Vagina (tissue), 2 donors: ENCODE results near the gene SPAG9. TPM values are rescaled to one million over a fixed set of nuclear protein-coding genes. Genes with fewer than 3 reads are reported as not detected.

Source experiments
- DNase-seq, 2 donors: peaks; one replicate each; pipeline ENCODE4 v3.0.0-alpha.2; 2017; ENCODE audit errors: extremely low spot score in 2 of 2
- H3K27ac ChIP-seq: fragments of 200-600 bp; sonication (generic); one replicate; pipeline ENCODE4 v1.5.1; 2019
- H3K27me3 ChIP-seq: fragments of 200-600 bp; sonication (generic); one replicate; pipeline ENCODE4 v1.5.1; 2019
- H3K36me3 ChIP-seq, 2 donors: fragments of 200-600 bp; sonication (generic); one replicate each; pipeline ENCODE4 v1.5.1; 2017 to 2019
- H3K4me1 ChIP-seq: fragments of 200-600 bp; sonication (generic); one replicate; pipeline ENCODE4 v1.5.1; 2019
- H3K4me3 ChIP-seq, 2 donors: fragments of 200-600 bp; sonication (generic); 1 replicate in 1 of 2; 2 replicates in 1 of 2; pipeline ENCODE4 v1.5.1; 2016 to 2019
- H3K9me3 ChIP-seq: fragments of 200-600 bp; sonication (generic); one replicate; pipeline ENCODE4 v1.5.1; 2019
- CTCF ChIP-seq, 3 experiments: fragments of 450-650 bp in 2 of 3; fragments of 200-600 bp in 1 of 3; sonication (generic) in 1 of 3; IDR thresholded peaks; one replicate each; pipeline ENCODE4 v1.5.1; 2017 to 2019; ENCODE audit warnings: antibody characterized with exemption in 3 of 3, mild to moderate bottlenecking in 2 of 3, moderate library complexity in 2 of 3
- POLR2A ChIP-seq, 2 donors: fragments of 450-650 bp; IDR thresholded peaks; one replicate each; pipeline ENCODE4 v1.6.1; 2017; ENCODE audit warnings: antibody characterized with exemption in 2 of 2, mild to moderate bottlenecking in 2 of 2, moderate library complexity in 2 of 2
- POLR2AphosphoS5 ChIP-seq, 2 donors: sonication (generic); formaldehyde crosslinking; IDR thresholded peaks; one replicate each; pipeline ENCODE4 v1.9.0; 2017; ENCODE audit warnings: antibody characterized with exemption in 2 of 2, mild to moderate bottlenecking in 2 of 2, low read depth in 1 of 2; ENCODE audit not compliant: insufficient read depth in 1 of 2
- intact Hi-C: fragments of 100-400 bp; cut with DNase I; formaldehyde crosslinking; loops from one replicate; pipeline ENCODE4 v1.15.1; 2023
- total RNA-seq: library from RNA; depleted of rRNA; stranded (reverse); fragments of >200 nt; gene quantifications from one replicate; pipeline ENCODE4 v1.2.3, GENCODE V29; 2016

The SPAG9 gene
- total RNA-seq, 1 donor from 2014 or later = 92.6 TPM

GRCh38 chr17:51071556-51071955 lies 49.1 kb downstream of the SPAG9 start:
- H3K36me3 ChIP-seq = peaks cover 0 to under 1% of the 10 kb centered on the region in 2 donors
- no peak for DNase-seq
- no peaks in the 10 kb centered on the region for H3K27me3 ChIP-seq
- intact Hi-C loops = no loop called here
- no peak overlapping the region for H3K27ac ChIP-seq
- no peaks in the 10 kb centered on the region for H3K9me3 ChIP-seq
- peaks cover 7% of the 10 kb centered on the region for H3K4me1 ChIP-seq
- no peak for TF ChIP-seq CTCF (IDR thresholded peaks at IDR 0.05)
- no peak for TF ChIP-seq POLR2AphosphoS5 (IDR thresholded peaks at IDR 0.05; ENCODE audit: insufficient read depth in 1 of 2, low read depth in 1 of 2)
- TF ChIP-seq POLR2A (IDR thresholded peaks at IDR 0.05) = no peak
- H3K4me3 ChIP-seq = no peak overlapping the region

GRCh38 chr17:51065466-51065865 lies 55.2 kb downstream of the SPAG9 start:
- TF ChIP-seq CTCF (IDR thresholded peaks at IDR 0.05) (no peak), POLR2AphosphoS5 (IDR thresholded peaks at IDR 0.05; ENCODE audit: insufficient read depth in 1 of 2, low read depth in 1 of 2) (no peak), POLR2A (IDR thresholded peaks at IDR 0.05) (no peak)
- Histone ChIP-seq H3K4me1 (peaks cover 15% of the 10 kb centered on the region), H3K27ac (no peak overlapping the region), H3K9me3 (no peaks in the 10 kb centered on the region), H3K36me3 (no peaks in the 10 kb centered on the region), H3K4me3 (no peak overlapping the region), H3K27me3 (no peaks in the 10 kb centered on the region)
- DNase-seq = no peak
- intact Hi-C loops = no loop called here

GRCh38 chr17:51064061-51064735 lies 56.5 kb downstream of the SPAG9 start:
- no peak for TF ChIP-seq CTCF (IDR thresholded peaks at IDR 0.05)
- no peak for TF ChIP-seq POLR2AphosphoS5 (IDR thresholded peaks at IDR 0.05; ENCODE audit: insufficient read depth in 1 of 2, low read depth in 1 of 2)
- TF ChIP-seq POLR2A (IDR thresholded peaks at IDR 0.05) = no peak
- intact Hi-C loops = no loop called here

GRCh38 chr17:51060396-51060795 lies 60.3 kb downstream of the SPAG9 start:
- Histone ChIP-seq H3K9me3 (no peaks in the 10 kb centered on the region), H3K36me3 (no peaks in the 10 kb centered on the region), H3K27ac (no peak overlapping the region), H3K27me3 (no peaks in the 10 kb centered on the region), H3K4me1 (peaks cover 29% of the 10 kb centered on the region), H3K4me3 (no peak overlapping the region)
- DNase-seq = no peak
- TF ChIP-seq POLR2AphosphoS5 (IDR thresholded peaks at IDR 0.05; ENCODE audit: insufficient read depth in 1 of 2, low read depth in 1 of 2) (no peak), POLR2A (IDR thresholded peaks at IDR 0.05) (no peak), CTCF (IDR thresholded peaks at IDR 0.05) (no peak)
- intact Hi-C loops = no loop called here

More at GRCh38 chr17:51064061-51064735, 56.5 kb downstream of the SPAG9 start:
- no peak for DNase-seq
- Histone ChIP-seq H3K4me1 (peaks cover 16% of the 10 kb centered on the region), H3K9me3 (no peaks in the 10 kb centered on the region), H3K4me3 (no peak overlapping the region), H3K27me3 (no peaks in the 10 kb centered on the region), H3K27ac (no peak overlapping the region), H3K36me3 (no peaks in the 10 kb centered on the region)

GRCh38 chr17:51059781-51060180 lies 60.9 kb downstream of the SPAG9 start:
- Histone ChIP-seq H3K9me3 (no peaks in the 10 kb centered on the region), H3K27ac (no peak overlapping the region), H3K27me3 (no peaks in the 10 kb centered on the region), H3K36me3 (no peaks in the 10 kb centered on the region), H3K4me3 (no peak overlapping the region), H3K4me1 (peaks cover 29% of the 10 kb centered on the region)
- no peak for TF ChIP-seq CTCF (IDR thresholded peaks at IDR 0.05)
- no peak for TF ChIP-seq POLR2A (IDR thresholded peaks at IDR 0.05)
- DNase-seq = no peak
- intact Hi-C loops = no loop called here
